Activated CD4-positive, alpha-beta memory T cell treated with anti-CD3 and anti-CD28 coated beads for 36 hours (primary cell): ENCODE results near the gene ENOX1. TPM values are rescaled to one million over a fixed set of nuclear protein-coding genes. Genes with fewer than 3 reads are reported as not detected.
A peak's percentile ranks its signal among the peaks of the same experiment; 100 is the strongest.
"Not testable (repeated sequence)": the region's sequence is repeated elsewhere in the genome, so short reads cannot be mapped to it uniquely, and the experiment has no call there.

Source experiments
- CTCF ChIA-PET: fragments of 350-600 bp; sonication (Branson Sonifier 250); formaldehyde crosslinking; loops from one replicate; lab custom pipeline; 2021; ENCODE audit warnings: antibody characterized with exemption, inconsistent platforms; lab: Charles Lee
- POLR2A ChIA-PET: fragments of 350-600 bp; sonication (Branson Sonifier 250); formaldehyde crosslinking; loops from one replicate; lab custom pipeline; 2021; ENCODE audit warnings: antibody characterized with exemption; lab: Charles Lee
- DNase-seq: peaks from one replicate; pipeline ENCODE4 v3.0.0-alpha.2; 2020
- H3K27ac Mint-ChIP-seq: one replicate; pipeline ENCODE4 v1.8.0; 2021; ENCODE audit warnings: mixed read lengths
- H3K27me3 Mint-ChIP-seq: one replicate; pipeline ENCODE4 v1.8.0; 2021; ENCODE audit warnings: mixed read lengths
- H3K36me3 Mint-ChIP-seq: one replicate; pipeline ENCODE4 v1.8.0; 2021; ENCODE audit warnings: mixed read lengths
- H3K4me1 Mint-ChIP-seq: one replicate; pipeline ENCODE4 v1.8.0; 2021; ENCODE audit warnings: low read depth, mixed read lengths
- H3K4me3 Mint-ChIP-seq: one replicate; pipeline ENCODE4 v1.8.0; 2021; ENCODE audit warnings: mild to moderate bottlenecking, mixed read lengths
- H3K9me3 Mint-ChIP-seq: one replicate; pipeline ENCODE4 v1.8.0; 2021; ENCODE audit warnings: mixed read lengths
- intact Hi-C: fragments of 100-400 bp; cut with micrococcal nuclease; formaldehyde crosslinking; loops from one replicate; pipeline ENCODE4 v1.15.1; 2023
- total RNA-seq, 2 experiments: library from RNA; stranded (reverse); gene quantifications; one replicate each; pipeline ENCODE4 v1.2.3, GENCODE V29; 2021

ENOX1 gene
- under 1 TPM; 0.44 to 0.45 TPM for total RNA-seq

DNA sequence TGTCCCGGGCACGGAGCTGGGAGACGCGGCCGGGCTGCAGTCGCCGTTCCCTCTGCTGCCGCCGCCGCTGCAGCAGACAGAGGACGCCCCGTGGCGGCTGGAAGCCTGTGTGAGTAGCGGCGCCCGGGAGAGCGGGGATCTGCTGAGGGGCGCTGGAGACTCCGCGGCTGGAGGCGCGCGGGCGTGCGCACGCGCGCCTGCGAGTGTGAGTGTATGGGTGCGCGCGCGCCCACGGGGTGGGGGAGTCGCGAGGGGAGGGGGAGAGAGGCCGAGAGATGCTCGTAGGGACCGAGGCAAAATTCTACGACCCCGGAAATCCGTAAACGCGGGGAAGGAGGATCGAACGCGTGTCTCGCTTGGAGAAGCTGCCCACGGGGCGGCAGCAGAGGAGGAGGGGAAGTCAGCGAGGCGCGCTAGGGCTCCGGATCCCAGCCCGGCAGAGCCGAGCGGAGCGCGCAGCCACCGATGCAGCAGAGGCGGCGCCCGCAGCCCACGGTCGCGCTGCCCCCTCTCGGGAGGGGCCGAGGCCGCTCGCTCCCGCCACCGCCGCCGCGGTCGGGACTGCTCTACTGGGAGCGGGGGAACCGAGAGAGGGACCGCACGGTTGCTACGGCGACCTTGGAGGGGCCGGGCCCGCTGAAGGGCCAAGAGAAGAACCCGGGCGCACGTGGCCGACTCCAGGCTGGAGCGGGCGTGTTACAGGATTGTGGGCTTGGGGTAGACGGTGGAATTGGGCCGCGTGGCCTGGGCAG lies at the start of gene ENOX1:
ENOX1 (minus strand) TSS at position 207 of the 752 bp plus-strand sequence.
- H3K9me3 Mint-ChIP-seq = no peaks in the 10 kb centered on the region
- peaks cover 13% of the 10 kb centered on the region for H3K4me1 Mint-ChIP-seq
- no peak within 1 kb of the TSS for H3K27ac Mint-ChIP-seq
- POLR2A ChIA-PET = interaction anchor here (1.2 kb wide), 1 partner anchor 9 kb away, joined by 4 read pairs; no protein-coding TSS in a partner anchor
- CTCF ChIA-PET = interaction anchor here (1.2 kb wide), 2 partner anchors 16 to 384 kb away, joined by 3 read pairs; no protein-coding TSS in a partner anchor
- H3K36me3 Mint-ChIP-seq = no peaks in the 10 kb centered on the region
- peak; percentile 46 for DNase-seq
- H3K27me3 Mint-ChIP-seq = peaks cover 37% of the 10 kb centered on the region
- intact Hi-C loops = loop anchor here (10.0 kb wide), 1 partner anchor 122 kb away; no protein-coding TSS in a partner anchor
- H3K4me3 Mint-ChIP-seq = peak within 1 kb of the TSS; percentile 75

DNA sequence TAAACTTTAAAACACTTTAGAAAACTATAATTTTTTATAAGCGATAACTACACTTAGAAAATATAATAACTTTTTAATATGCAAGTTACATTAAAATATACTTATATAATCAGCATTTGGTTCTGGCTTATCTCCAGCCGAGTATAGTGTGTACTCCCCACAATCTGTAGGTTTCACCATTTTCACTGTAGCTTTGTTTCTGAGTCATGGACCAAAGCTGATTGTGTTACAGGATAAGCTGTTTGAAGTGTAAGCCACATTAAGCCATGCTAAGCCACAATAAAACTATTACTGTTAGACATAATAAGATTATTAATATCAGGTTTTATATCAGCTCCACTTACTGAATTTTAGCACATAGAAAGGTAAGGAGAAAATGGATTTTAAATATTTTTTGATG lies 48.9 kb upstream of the ENOX1 start:
- POLR2A ChIA-PET = interaction anchor here (0.6 kb wide), 1 partner anchor 400 kb away, joined by 4 read pairs; no protein-coding TSS in a partner anchor
- peaks cover 1% of the 10 kb centered on the region for H3K27me3 Mint-ChIP-seq
- peaks cover 3% of the 10 kb centered on the region for H3K9me3 Mint-ChIP-seq
- no peaks in the 10 kb centered on the region for H3K36me3 Mint-ChIP-seq
- no peaks in the 10 kb centered on the region for H3K4me1 Mint-ChIP-seq
- CTCF ChIA-PET = no interaction called here
- no peak overlapping the region for H3K4me3 Mint-ChIP-seq
- intact Hi-C loops = no loop called here
- no peak for DNase-seq
- H3K27ac Mint-ChIP-seq = no peak overlapping the region

GRCh38 chr13:43831088-43831487 lies 44.3 kb upstream of the ENOX1 start:
- Mint-ChIP-seq H3K27ac (no peak overlapping the region), H3K4me1 (no peaks in the 10 kb centered on the region), H3K4me3 (no peak overlapping the region), H3K36me3 (no peaks in the 10 kb centered on the region), H3K9me3 (no peaks in the 10 kb centered on the region), H3K27me3 (peaks cover 1% of the 10 kb centered on the region)
- no peak for DNase-seq
- ChIA-PET POLR2A (no interaction called here), CTCF (no interaction called here)
- intact Hi-C loops = no loop called here

GRCh38 chr13:43830497-43830881 lies 43.7 kb upstream of the ENOX1 start:
- DNase-seq = no peak
- no peak overlapping the region for H3K27ac Mint-ChIP-seq
- POLR2A ChIA-PET = no interaction called here
- no peaks in the 10 kb centered on the region for H3K4me1 Mint-ChIP-seq
- intact Hi-C loops = no loop called here
- no peaks in the 10 kb centered on the region for H3K9me3 Mint-ChIP-seq
- CTCF ChIA-PET = no interaction called here
- H3K27me3 Mint-ChIP-seq = peaks cover 1% of the 10 kb centered on the region
- H3K36me3 Mint-ChIP-seq = no peaks in the 10 kb centered on the region
- H3K4me3 Mint-ChIP-seq = no peak overlapping the region

DNA sequence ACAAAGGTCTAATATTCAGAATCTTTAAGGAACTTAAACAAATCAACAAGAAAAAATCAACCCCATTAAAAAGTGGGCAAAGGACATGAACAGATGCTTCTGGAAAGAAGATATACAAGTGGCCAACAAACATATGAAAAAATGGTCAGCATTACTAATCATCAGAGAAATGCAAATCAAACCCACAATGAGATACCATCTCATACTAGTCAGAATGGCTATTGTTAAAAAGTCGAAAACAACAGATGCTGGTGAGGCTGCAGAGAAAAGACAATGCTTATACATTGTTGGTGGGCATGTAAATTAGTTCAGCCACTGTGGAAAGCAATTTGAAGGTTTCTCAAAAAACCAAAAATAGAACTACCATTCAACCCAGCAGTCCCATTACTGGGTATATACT lies 37.9 kb upstream of the ENOX1 start:
- H3K9me3 Mint-ChIP-seq, intact Hi-C loops, POLR2A ChIA-PET, DNase-seq, H3K36me3 Mint-ChIP-seq, H3K27me3 Mint-ChIP-seq, H3K27ac Mint-ChIP-seq, H3K4me3 Mint-ChIP-seq, H3K4me1 Mint-ChIP-seq, CTCF ChIA-PET: not testable (repeated sequence)

DNA sequence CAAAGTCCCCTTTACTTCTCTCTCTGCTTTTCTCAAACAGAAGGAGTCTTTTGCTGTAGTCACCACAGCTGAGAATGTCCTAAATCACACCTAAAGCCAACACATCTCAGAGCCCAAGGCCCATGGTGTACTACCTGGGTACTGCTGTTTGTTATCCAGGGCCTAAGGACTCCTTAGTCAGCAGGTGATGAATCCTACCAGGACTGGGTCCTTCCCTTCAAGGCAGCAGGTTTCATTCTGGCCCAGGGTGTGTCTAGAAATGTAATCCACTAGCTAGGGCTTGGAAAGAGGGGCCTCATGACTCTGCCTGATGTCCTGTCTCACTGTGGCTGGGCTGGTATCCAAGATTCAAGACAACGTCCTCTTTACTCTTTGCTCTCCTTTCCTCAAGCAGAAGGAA lies 36.2 kb upstream of the ENOX1 start:
- DNase-seq = no peak
- POLR2A ChIA-PET = no interaction called here
- Mint-ChIP-seq H3K36me3 (no peaks in the 10 kb centered on the region), H3K4me1 (no peaks in the 10 kb centered on the region), H3K27ac (no peak overlapping the region), H3K4me3 (no peak overlapping the region), H3K9me3 (no peaks in the 10 kb centered on the region), H3K27me3 (peaks cover 15% of the 10 kb centered on the region)
- CTCF ChIA-PET = no interaction called here
- intact Hi-C loops = no loop called here

DNA sequence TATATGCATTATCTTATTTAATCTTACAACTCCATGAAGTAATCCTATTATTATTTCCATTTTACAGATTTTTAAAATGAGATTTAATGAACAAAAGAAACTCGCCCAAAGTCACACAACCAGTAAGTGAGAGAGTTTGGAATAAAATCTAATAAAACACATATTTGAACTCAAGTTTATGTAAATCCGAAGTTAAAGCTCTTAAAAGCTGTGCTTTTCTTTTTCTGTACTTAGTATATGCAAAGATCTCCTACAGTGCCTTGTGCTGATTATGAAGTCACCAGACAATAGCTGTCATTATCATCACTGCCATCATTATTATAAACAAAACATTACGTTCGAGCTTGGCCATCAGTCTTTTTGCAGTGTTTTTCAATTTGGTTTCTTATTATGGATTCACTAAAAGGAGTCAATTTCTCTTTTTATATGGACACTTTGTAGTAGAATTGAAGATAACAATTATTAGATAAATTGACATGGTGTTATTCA lies 29.7 kb upstream of the ENOX1 start:
- POLR2A ChIA-PET = no interaction called here
- H3K9me3 Mint-ChIP-seq = no peaks in the 10 kb centered on the region
- CTCF ChIA-PET = interaction anchor here (1.4 kb wide), 1 partner anchor 12 kb away, joined by 6 read pairs; no protein-coding TSS in a partner anchor

GRCh38 chr13:43815204-43815603 lies 28.4 kb upstream of the ENOX1 start:
- peaks cover 24% of the 10 kb centered on the region for H3K27me3 Mint-ChIP-seq
- DNase-seq = no peak
- no peak overlapping the region for H3K27ac Mint-ChIP-seq
- intact Hi-C loops = no loop called here
- CTCF ChIA-PET = interaction anchor here (2.1 kb wide), 1 partner anchor 11 kb away, joined by 6 read pairs; no protein-coding TSS in a partner anchor
- POLR2A ChIA-PET = no interaction called here
- H3K4me1 Mint-ChIP-seq = no peaks in the 10 kb centered on the region
- no peak overlapping the region for H3K4me3 Mint-ChIP-seq
- no peaks in the 10 kb centered on the region for H3K9me3 Mint-ChIP-seq
- H3K36me3 Mint-ChIP-seq = no peaks in the 10 kb centered on the region

More for the DNA sequence above, 29.7 kb upstream of the ENOX1 start:
- H3K27ac Mint-ChIP-seq = no peak overlapping the region
- H3K4me1 Mint-ChIP-seq = no peaks in the 10 kb centered on the region
- no peak overlapping the region for H3K4me3 Mint-ChIP-seq
- peaks cover 22% of the 10 kb centered on the region for H3K27me3 Mint-ChIP-seq
- DNase-seq = no peak
- H3K36me3 Mint-ChIP-seq = no peaks in the 10 kb centered on the region
- intact Hi-C loops = no loop called here

GRCh38 chr13:43808676-43809075 lies 21.9 kb upstream of the ENOX1 start:
- POLR2A ChIA-PET = no interaction called here
- H3K4me1 Mint-ChIP-seq = peaks cover 4% of the 10 kb centered on the region
- intact Hi-C loops = loop anchor here (5.0 to 10.0 kb wide), 2 partner anchors 214 to 1211 kb away; no protein-coding TSS in a partner anchor
- H3K27me3 Mint-ChIP-seq = peaks cover 19% of the 10 kb centered on the region
- H3K27ac Mint-ChIP-seq = no peak overlapping the region
- no peak for DNase-seq
- CTCF ChIA-PET = no interaction called here
- H3K36me3 Mint-ChIP-seq = no peaks in the 10 kb centered on the region
- no peaks in the 10 kb centered on the region for H3K9me3 Mint-ChIP-seq
- no peak overlapping the region for H3K4me3 Mint-ChIP-seq

GRCh38 chr13:43805681-43806128 lies 18.9 kb upstream of the ENOX1 start:
- no peak overlapping the region for H3K27ac Mint-ChIP-seq
- H3K36me3 Mint-ChIP-seq = no peaks in the 10 kb centered on the region
- peaks cover 4% of the 10 kb centered on the region for H3K4me1 Mint-ChIP-seq
- no peak for DNase-seq
- intact Hi-C loops = loop anchor here (1.0 to 10.0 kb wide), 4 partner anchors 8 to 1208 kb away; no protein-coding TSS in a partner anchor
- CTCF ChIA-PET = interaction anchor here (1.2 to 3.3 kb wide), 7 partner anchors 10 to 837 kb away, joined by 4 to 35 read pairs (median 6); no protein-coding TSS in a partner anchor
- H3K4me3 Mint-ChIP-seq = no peak overlapping the region
- POLR2A ChIA-PET = no interaction called here
- peaks cover 23% of the 10 kb centered on the region for H3K27me3 Mint-ChIP-seq
- no peaks in the 10 kb centered on the region for H3K9me3 Mint-ChIP-seq

- POLR2A ChIA-PET = no interaction called here
Measured at GRCh38 chr13:43805071-43805468, 18.3 kb upstream of the ENOX1 start.

GRCh38 chr13:43804461-43805070 lies 17.8 kb upstream of the ENOX1 start:
- Mint-ChIP-seq H3K9me3 (no peaks in the 10 kb centered on the region), H3K27me3 (peaks cover 26% of the 10 kb centered on the region), H3K36me3 (no peaks in the 10 kb centered on the region), H3K4me3 (no peak overlapping the region), H3K27ac (no peak overlapping the region), H3K4me1 (peaks cover 13% of the 10 kb centered on the region)
- no peak for DNase-seq
- intact Hi-C loops = loop anchor here (1.0 to 10.0 kb wide), 5 partner anchors 7 to 1207 kb away; no protein-coding TSS in a partner anchor
- POLR2A ChIA-PET = no interaction called here
- CTCF ChIA-PET = interaction anchor here (0.6 to 3.3 kb wide), 24 partner anchors 9 to 1209 kb away, joined by 3 to 35 read pairs (median 4); partner anchors contain the start of genes CCDC122, DNAJC15 and LACC1

More at GRCh38 chr13:43805071-43805468, 18.3 kb upstream of the ENOX1 start:
- DNase-seq = peak; percentile 62
- CTCF ChIA-PET = interaction anchor here (0.6 to 3.3 kb wide), 21 partner anchors 9 to 1206 kb away, joined by 3 to 35 read pairs (median 5); partner anchors contain the start of genes CCDC122, DNAJC15 and LACC1
- intact Hi-C loops = loop anchor here (1.0 to 10.0 kb wide), 4 partner anchors 8 to 1208 kb away; no protein-coding TSS in a partner anchor
- peaks cover 24% of the 10 kb centered on the region for H3K27me3 Mint-ChIP-seq
- H3K9me3 Mint-ChIP-seq = no peaks in the 10 kb centered on the region
- no peak overlapping the region for H3K4me3 Mint-ChIP-seq
- H3K27ac Mint-ChIP-seq = no peak overlapping the region
- no peaks in the 10 kb centered on the region for H3K36me3 Mint-ChIP-seq
- H3K4me1 Mint-ChIP-seq = peaks cover 9% of the 10 kb centered on the region
